Ascending aorta (tissue), 2 donors: ENCODE measurements around the gene TNRC6A. TPM values are rescaled to one million over a fixed set of nuclear protein-coding genes. Genes with fewer than 3 reads are reported as not detected.

Source experiments
- DNase-seq, 2 donors: peaks; one replicate each; pipeline ENCODE4 v3.0.0-alpha.2; 2019; ENCODE audit warnings: low spot score in 2 of 2
- H3K27ac ChIP-seq, 2 donors: fragments of 200-600 bp; sonication (generic); one replicate each; pipeline ENCODE4 v1.5.1; 2016 to 2017; ENCODE audit warnings: mild to moderate bottlenecking in 1 of 2
- H3K27me3 ChIP-seq: fragments of 200-600 bp; sonication (generic); one replicate; pipeline ENCODE4 v1.5.1; 2017
- H3K36me3 ChIP-seq, 2 donors: fragments of 200-600 bp; sonication (generic); one replicate each; pipeline ENCODE4 v1.5.1; 2016
- H3K4me1 ChIP-seq, 2 donors: fragments of 200-600 bp; sonication (generic); one replicate each; pipeline ENCODE4 v1.5.1; 2016 to 2017; ENCODE audit warnings: mild to moderate bottlenecking in 1 of 2
- H3K4me3 ChIP-seq, 2 donors: fragments of 200-600 bp; sonication (generic); one replicate each; pipeline ENCODE4 v1.5.1; 2016 to 2017; ENCODE audit warnings: mild to moderate bottlenecking in 1 of 2
- H3K9me3 ChIP-seq, 2 donors: fragments of 200-600 bp; sonication (generic); one replicate each; pipeline ENCODE4 v1.5.1; 2016
- CTCF ChIP-seq, 3 experiments: fragments of 200-600 bp in 2 of 3; fragments of 450-650 bp in 1 of 3; sonication (generic) in 2 of 3; IDR thresholded peaks; one replicate each; pipeline ENCODE4 v1.5.1; 2016 to 2019; ENCODE audit warnings: antibody characterized with exemption in 3 of 3, mild to moderate bottlenecking in 1 of 3, moderate library complexity in 1 of 3
- intact Hi-C: fragments of 100-400 bp; cut with DNase I; formaldehyde crosslinking; loops from one replicate; pipeline ENCODE4 v1.15.1; 2023
- total RNA-seq: library from RNA; depleted of rRNA; stranded (reverse); fragments of >200 nt; gene quantifications from one replicate; pipeline ENCODE4 v1.1.0, GENCODE V29; 2016

Gene TNRC6A
- total RNA-seq, 1 donor from 2014 or later = 36.7 TPM

DNA sequence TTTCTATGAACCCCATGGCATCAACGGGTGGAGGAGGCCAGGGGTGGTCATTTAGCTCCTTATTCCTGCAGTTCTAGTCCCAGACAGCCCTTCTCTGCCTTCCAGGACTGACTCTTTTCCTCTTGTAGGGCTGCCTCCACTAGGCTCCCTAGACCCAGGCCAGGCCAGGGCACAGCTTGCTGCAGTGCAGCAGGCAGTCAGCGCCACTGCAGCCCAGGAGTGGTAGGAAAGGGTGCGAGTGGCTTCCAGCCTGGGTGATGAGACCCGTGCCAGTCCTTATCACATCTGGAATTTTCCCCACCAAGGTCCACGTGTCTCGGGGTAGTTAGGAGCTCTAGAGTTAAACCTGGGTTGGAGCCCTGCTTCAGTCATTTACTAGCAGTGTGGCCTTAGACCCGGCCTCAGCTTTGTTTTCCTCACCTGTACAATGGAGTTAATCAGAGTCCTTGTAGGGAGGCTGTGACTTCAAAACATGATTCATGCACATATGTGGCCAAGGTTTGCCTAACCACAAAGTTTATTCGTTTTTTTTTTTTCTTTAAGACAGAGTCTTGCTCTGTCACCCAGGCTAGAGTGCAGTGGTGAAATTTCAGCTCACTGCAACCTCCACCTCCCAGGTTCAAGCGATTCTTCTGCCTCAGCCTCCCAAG lies 121.0 kb downstream of the TNRC6A start:
- intact Hi-C loops = no loop called here
- no peak for TF ChIP-seq CTCF (IDR thresholded peaks at IDR 0.05)
- peaks cover 0 to 5% of the 10 kb centered on the region in 2 donors for H3K4me1 ChIP-seq
- H3K9me3 ChIP-seq = no peaks in the 10 kb centered on the region
- H3K27ac ChIP-seq = no peak overlapping the region
- no peak overlapping the region for H3K4me3 ChIP-seq
- H3K36me3 ChIP-seq = no peaks in the 10 kb centered on the region
- DNase-seq = no peak
- H3K27me3 ChIP-seq = no peaks in the 10 kb centered on the region

DNA sequence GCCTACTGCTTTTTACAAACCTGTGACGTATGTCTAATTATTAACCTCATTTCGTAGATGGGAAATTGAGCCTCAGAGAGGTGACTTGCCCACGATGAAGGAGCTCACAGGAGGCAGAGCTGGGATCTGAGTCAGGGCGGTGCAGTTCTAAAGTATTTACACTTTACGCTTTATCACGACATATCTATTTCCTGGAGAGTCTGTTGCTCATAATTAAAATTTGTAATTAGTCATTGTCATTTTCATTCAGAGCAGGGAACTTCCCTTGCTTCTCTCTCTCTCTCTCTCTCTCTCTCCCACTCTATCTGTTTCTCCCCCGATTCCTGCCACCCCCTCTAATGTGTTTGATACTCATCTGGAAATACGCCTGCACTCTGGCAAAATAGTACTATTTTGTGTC lies 122.2 kb downstream of the TNRC6A start:
- intact Hi-C loops = no loop called here
- Histone ChIP-seq H3K4me1 (peaks cover 0 to 5% of the 10 kb centered on the region in 2 donors), H3K27ac (no peak overlapping the region), H3K36me3 (no peaks in the 10 kb centered on the region), H3K9me3 (no peaks in the 10 kb centered on the region), H3K4me3 (no peak overlapping the region), H3K27me3 (no peaks in the 10 kb centered on the region)
- DNase-seq = no peak
- no peak for TF ChIP-seq CTCF (IDR thresholded peaks at IDR 0.05)

- Histone ChIP-seq H3K27ac (no peak overlapping the region), H3K4me1 (peaks cover 0 to 5% of the 10 kb centered on the region in 2 donors), H3K36me3 (no peaks in the 10 kb centered on the region), H3K4me3 (no peak overlapping the region), H3K9me3 (no peaks in the 10 kb centered on the region), H3K27me3 (no peaks in the 10 kb centered on the region)
- no peak for TF ChIP-seq CTCF (IDR thresholded peaks at IDR 0.05)
- intact Hi-C loops = no loop called here
- DNase-seq = no peak
Observed at GRCh38 chr16:24852281-24852721, 122.8 kb downstream of the TNRC6A start.

GRCh38 chr16:24853169-24853824 lies 123.8 kb downstream of the TNRC6A start:
- Histone ChIP-seq H3K27ac (no peak overlapping the region), H3K36me3 (no peaks in the 10 kb centered on the region), H3K9me3 (no peaks in the 10 kb centered on the region), H3K27me3 (no peaks in the 10 kb centered on the region), H3K4me1 (peaks cover 0 to 5% of the 10 kb centered on the region in 2 donors), H3K4me3 (peak overlapping the region in 1 of 2 donors; percentile 14)
- no peak for DNase-seq
- intact Hi-C loops = no loop called here
- no peak for TF ChIP-seq CTCF (IDR thresholded peaks at IDR 0.05)

- Histone ChIP-seq H3K4me1 (peaks cover 0 to 5% of the 10 kb centered on the region in 2 donors), H3K27me3 (no peaks in the 10 kb centered on the region), H3K9me3 (no peaks in the 10 kb centered on the region), H3K36me3 (no peaks in the 10 kb centered on the region), H3K4me3 (peak overlapping the region in 1 of 2 donors; percentile 14), H3K27ac (no peak overlapping the region)
- DNase-seq = no peak
- TF ChIP-seq CTCF (IDR thresholded peaks at IDR 0.05) = no peak
- intact Hi-C loops = no loop called here
Observed at GRCh38 chr16:24853830-24854229, 124.4 kb downstream of the TNRC6A start.
